Breast epithelium (tissue), 3 donors: ENCODE data around the gene ZNF487.

Source experiments
- POLR2A ChIP-seq: fragments of 450-650 bp; IDR thresholded peaks from one replicate; pipeline ENCODE4 v1.6.1; 2016; ENCODE audit warnings: antibody characterized with exemption, mild to moderate bottlenecking, moderate library complexity
- POLR2AphosphoS5 ChIP-seq, 3 donors: sonication (generic); formaldehyde crosslinking; IDR thresholded peaks; one replicate each; pipeline ENCODE4 v1.6.1; 2017; ENCODE audit warnings: antibody characterized with exemption in 3 of 3
- TF ChIP-seq, protein P1 (sequence below), 3 donors: fragments of 450-650 bp; IDR thresholded peaks; one replicate each; pipeline ENCODE4 v1.5.1; 2016 to 2017; ENCODE audit warnings: antibody characterized with exemption in 3 of 3, mild to moderate bottlenecking in 3 of 3, moderate library complexity in 3 of 3

DNA sequence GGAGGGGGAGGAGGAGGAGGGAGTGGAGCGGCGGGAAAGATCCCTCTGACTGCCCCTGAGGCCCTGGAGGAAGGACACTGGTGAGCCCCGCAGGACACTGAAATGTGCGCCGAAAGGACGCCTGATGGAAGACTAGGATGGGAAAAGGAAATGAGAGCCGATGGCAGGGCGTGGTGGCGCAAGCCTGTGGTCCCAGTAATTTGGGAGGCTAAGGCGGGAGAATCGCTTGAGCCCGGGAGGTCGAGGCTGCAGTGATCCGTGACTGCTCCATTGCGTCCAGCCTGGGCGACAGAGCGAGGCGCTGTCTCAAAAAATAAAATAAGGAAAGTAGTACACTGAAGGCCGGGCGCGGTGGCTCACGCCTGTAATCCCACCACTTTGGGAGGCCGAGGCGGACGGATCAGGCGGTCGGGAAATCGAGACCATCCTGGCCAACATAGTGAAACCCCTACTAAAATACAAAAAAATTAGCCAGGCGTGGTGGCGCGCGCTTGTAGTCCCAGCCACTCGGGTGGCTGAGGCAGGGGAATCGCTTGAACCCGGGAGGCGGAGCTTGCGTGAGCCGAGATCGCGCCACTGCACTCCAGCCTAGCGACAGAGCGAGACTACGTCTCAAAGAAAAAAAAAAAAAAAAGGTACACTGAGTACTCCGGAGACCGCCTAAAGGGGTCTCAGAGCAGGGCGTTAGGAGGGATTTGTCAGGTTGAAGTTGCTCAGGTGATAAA lies 27.4 kb upstream of the ZNF487 start:
- TF ChIP-seq, protein P1, sequence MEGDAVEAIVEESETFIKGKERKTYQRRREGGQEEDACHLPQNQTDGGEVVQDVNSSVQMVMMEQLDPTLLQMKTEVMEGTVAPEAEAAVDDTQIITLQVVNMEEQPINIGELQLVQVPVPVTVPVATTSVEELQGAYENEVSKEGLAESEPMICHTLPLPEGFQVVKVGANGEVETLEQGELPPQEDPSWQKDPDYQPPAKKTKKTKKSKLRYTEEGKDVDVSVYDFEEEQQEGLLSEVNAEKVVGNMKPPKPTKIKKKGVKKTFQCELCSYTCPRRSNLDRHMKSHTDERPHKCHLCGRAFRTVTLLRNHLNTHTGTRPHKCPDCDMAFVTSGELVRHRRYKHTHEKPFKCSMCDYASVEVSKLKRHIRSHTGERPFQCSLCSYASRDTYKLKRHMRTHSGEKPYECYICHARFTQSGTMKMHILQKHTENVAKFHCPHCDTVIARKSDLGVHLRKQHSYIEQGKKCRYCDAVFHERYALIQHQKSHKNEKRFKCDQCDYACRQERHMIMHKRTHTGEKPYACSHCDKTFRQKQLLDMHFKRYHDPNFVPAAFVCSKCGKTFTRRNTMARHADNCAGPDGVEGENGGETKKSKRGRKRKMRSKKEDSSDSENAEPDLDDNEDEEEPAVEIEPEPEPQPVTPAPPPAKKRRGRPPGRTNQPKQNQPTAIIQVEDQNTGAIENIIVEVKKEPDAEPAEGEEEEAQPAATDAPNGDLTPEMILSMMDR (IDR thresholded peaks at IDR 0.05): no peak
- TF ChIP-seq POLR2A (no peak), POLR2AphosphoS5 (IDR thresholded peaks at IDR 0.05) (no peak)
